Measurements from ENCODE around the gene JMJD8.

DNA sequence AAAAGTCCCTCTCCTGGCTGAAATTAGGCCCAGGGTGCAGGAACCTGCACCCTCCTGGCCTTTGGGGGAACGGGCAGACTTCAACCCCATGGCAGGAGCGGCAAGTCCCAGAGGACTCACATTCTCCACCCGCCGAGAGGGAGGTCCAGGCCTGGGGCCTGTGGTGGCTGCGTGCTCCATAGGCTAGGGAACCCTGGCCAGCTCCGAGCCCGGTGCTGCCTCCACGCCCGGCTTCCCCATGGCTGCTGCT is 42.0 kb upstream of the JMJD8 start:
- TF ChIP-seq POLR2A (IDR thresholded peaks at IDR 0.05) (no peak), EP300 (IDR thresholded peaks at IDR 0.05) (no peak)
- TF ChIP-seq, protein P1, sequence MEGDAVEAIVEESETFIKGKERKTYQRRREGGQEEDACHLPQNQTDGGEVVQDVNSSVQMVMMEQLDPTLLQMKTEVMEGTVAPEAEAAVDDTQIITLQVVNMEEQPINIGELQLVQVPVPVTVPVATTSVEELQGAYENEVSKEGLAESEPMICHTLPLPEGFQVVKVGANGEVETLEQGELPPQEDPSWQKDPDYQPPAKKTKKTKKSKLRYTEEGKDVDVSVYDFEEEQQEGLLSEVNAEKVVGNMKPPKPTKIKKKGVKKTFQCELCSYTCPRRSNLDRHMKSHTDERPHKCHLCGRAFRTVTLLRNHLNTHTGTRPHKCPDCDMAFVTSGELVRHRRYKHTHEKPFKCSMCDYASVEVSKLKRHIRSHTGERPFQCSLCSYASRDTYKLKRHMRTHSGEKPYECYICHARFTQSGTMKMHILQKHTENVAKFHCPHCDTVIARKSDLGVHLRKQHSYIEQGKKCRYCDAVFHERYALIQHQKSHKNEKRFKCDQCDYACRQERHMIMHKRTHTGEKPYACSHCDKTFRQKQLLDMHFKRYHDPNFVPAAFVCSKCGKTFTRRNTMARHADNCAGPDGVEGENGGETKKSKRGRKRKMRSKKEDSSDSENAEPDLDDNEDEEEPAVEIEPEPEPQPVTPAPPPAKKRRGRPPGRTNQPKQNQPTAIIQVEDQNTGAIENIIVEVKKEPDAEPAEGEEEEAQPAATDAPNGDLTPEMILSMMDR (IDR thresholded peaks at IDR 0.05) = no peak

Data from tibial nerve (tissue), 4 donors.